ENCODE measurements around the gene CANT1. TPM values are rescaled to one million over a fixed set of nuclear protein-coding genes. Genes with fewer than 3 reads are reported as not detected.

CANT1 gene
- total and polyA plus RNA-seq, 9 of the 15 experiments (the other 6 are each of a cell fraction or from before 2014, with no cell fraction given) = 2.7 to 66.4 (median 22.5) TPM

GRCh38 chr17:79011451-79012147 is 2.0 kb upstream of the CANT1 start (continued):
- TF ChIP-seq POLR3G (IDR thresholded peaks at IDR 0.05; ENCODE audit: extremely low read depth, insufficient read length, insufficient replicate concordance) (no peak), PBX2 (CRISPR knock-in tag; IDR thresholded peaks at IDR 0.05; ENCODE audit: low read depth) (no peak), PBX2 (tag; conservative IDR thresholded peaks at IDR 0.05; ENCODE audit: low read depth) (0 out of 2 replicates have a peak, but pooled peaks have one; percentile 15), ZNF655 (CRISPR knock-in tag; IDR thresholded peaks at IDR 0.05) (peak; percentile 58; the same call in 1 of the 2 replicates), DMBX1 (CRISPR knock-in tag; IDR thresholded peaks at IDR 0.05; ENCODE audit: borderline replicate concordance) (peak; percentile 100), ZNF444 (CRISPR knock-in tag; IDR thresholded peaks at IDR 0.05) (peak; percentile 90), FOXJ2 (tag; IDR thresholded peaks at IDR 0.05) (peak; percentile 58; the same call in 1 of the 2 replicates), ZFP91 (CRISPR knock-in tag; IDR thresholded peaks at IDR 0.05) (no peak), MAFG (tag; conservative IDR thresholded peaks at IDR 0.05) (peak; percentile 39; the same call in 1 of the 2 replicates), CBX1 (IDR thresholded peaks at IDR 0.05; ENCODE audit: low read depth) (no peak), IFI16 (CRISPR knock-in tag; IDR thresholded peaks at IDR 0.05) (peak; percentile 87), ZKSCAN3 (CRISPR knock-in tag; IDR thresholded peaks at IDR 0.05) (peak; percentile 85), KLF1 (tag; IDR thresholded peaks at IDR 0.05) (peak; percentile 71; the same call in 1 of the 2 replicates), BACH1 (tag; IDR thresholded peaks at IDR 0.05) (peak; percentile 98)
